ENCODE data around the gene USP17L24. TPM values are rescaled to one million over a fixed set of nuclear protein-coding genes. Genes with fewer than 3 reads are reported as not detected.
"Not testable (repeated sequence)": the region's sequence is repeated elsewhere in the genome, so short reads cannot be mapped to it uniquely, and the experiment has no call there.

USP17L24 gene
- polyA plus RNA-seq, 1 donor from 2014 or later, result not detected

GRCh38 chr4:9353338-9353737 is 28.4 kb downstream of the USP17L24 start, which contains the start of gene USP17L29:
Gene USP17L29 (plus strand): TSS chr4:9353638. CDS start chr4:9353638, 0 bp downstream.
- not testable (repeated sequence) for H3K9me2 ChIP-seq (ENCODE audit: insufficient read depth, low read length); H3K4me3 ChIP-seq (ENCODE audit: low read length); H2AFZ ChIP-seq (ENCODE audit: low read depth, low read length); H4K20me1 ChIP-seq (ENCODE audit: insufficient read depth); H3K9me3 ChIP-seq (ENCODE audit: low read length); H3F3A ChIP-seq (ENCODE audit: insufficient read depth, low read length, poor library complexity, severe bottlenecking); H3K27ac ChIP-seq (ENCODE audit: low read length); H3K36me3 ChIP-seq (ENCODE audit: insufficient read depth, low read length); H3K4me2 ChIP-seq (ENCODE audit: low read length); H3K79me2 ChIP-seq (replicated peaks; ENCODE audit: insufficient read depth, low read length); H3K27me3 ChIP-seq (ENCODE audit: insufficient read depth, low read depth, low read length); H3K9ac ChIP-seq (ENCODE audit: low read length)

- not testable (repeated sequence) for H3K9ac ChIP-seq (ENCODE audit: low read length); H2AFZ ChIP-seq (ENCODE audit: low read depth, low read length); H4K20me1 ChIP-seq (ENCODE audit: insufficient read depth); H3F3A ChIP-seq (ENCODE audit: insufficient read depth, low read length, poor library complexity, severe bottlenecking); H3K79me2 ChIP-seq (replicated peaks; ENCODE audit: insufficient read depth, low read length); H3K9me3 ChIP-seq (ENCODE audit: low read length); H3K9me2 ChIP-seq (ENCODE audit: insufficient read depth, low read length); H3K27me3 ChIP-seq (ENCODE audit: insufficient read depth, low read depth, low read length); H3K27ac ChIP-seq (ENCODE audit: low read length); H3K4me2 ChIP-seq (ENCODE audit: low read length); H3K36me3 ChIP-seq (ENCODE audit: insufficient read depth, low read length); H3K4me3 ChIP-seq (ENCODE audit: low read length)
These were observed 37.9 kb downstream of the USP17L24 start, which contains the start of gene USP17L30 for GRCh38 chr4:9362829-9363228. Gene USP17L30 (plus strand): TSS chr4:9363129. CDS start chr4:9363129, 0 bp downstream.

Other genes with a start within 250 kb of the USP17L24 start
- gene FAM90A26, start 154.8 kb upstream of the USP17L24 start, polyA plus RNA-seq, result not detected in 2 replicates
- gene USP17L10, start 114.5 kb upstream of the USP17L24 start, polyA plus RNA-seq, result not detected in 2 replicates
- not detected in 2 replicates for gene USP17L11, start 109.8 kb upstream of the USP17L24 start, polyA plus RNA-seq
- gene USP17L12, start 105.0 kb upstream of the USP17L24 start, polyA plus RNA-seq, result not detected in 2 replicates
- not detected in 2 replicates for gene USP17L13, start 100.3 kb upstream of the USP17L24 start, polyA plus RNA-seq
- not detected in 2 replicates for gene USP17L15, start 90.8 kb upstream of the USP17L24 start, polyA plus RNA-seq
- gene USP17L17, start 81.3 kb upstream of the USP17L24 start, polyA plus RNA-seq, result not detected in 2 replicates
- not detected in 2 replicates for gene USP17L18, start 76.5 kb upstream of the USP17L24 start, polyA plus RNA-seq
- not detected in 2 replicates for gene USP17L19, start 71.8 kb upstream of the USP17L24 start, polyA plus RNA-seq
- gene USP17L20, start 67.0 kb upstream of the USP17L24 start, polyA plus RNA-seq, result not detected in 2 replicates
- not detected in 2 replicates for gene USP17L21, start 62.3 kb upstream of the USP17L24 start, polyA plus RNA-seq
- gene USP17L22, start 57.5 kb upstream of the USP17L24 start, polyA plus RNA-seq, result not detected in 2 replicates
- gene USP17L25, start 4.7 kb downstream of the USP17L24 start, polyA plus RNA-seq, result not detected in 2 replicates
- not detected in 2 replicates for gene USP17L26, start 9.5 kb downstream of the USP17L24 start, polyA plus RNA-seq
- not detected in 2 replicates for gene USP17L5, start 14.2 kb downstream of the USP17L24 start, polyA plus RNA-seq
- not detected in 2 replicates for gene USP17L27, start 19.0 kb downstream of the USP17L24 start, polyA plus RNA-seq
- not detected in 2 replicates for gene USP17L28, start 23.7 kb downstream of the USP17L24 start, polyA plus RNA-seq
- not detected in 2 replicates for gene USP17L29, start 28.5 kb downstream of the USP17L24 start, polyA plus RNA-seq
- gene USP17L30, start 38.0 kb downstream of the USP17L24 start, polyA plus RNA-seq, result not detected in 2 replicates
- gene DEFB131A, start 119.2 kb downstream of the USP17L24 start, polyA plus RNA-seq, result not detected in 2 replicates